ENCODE data around the gene PSAP. TPM values are rescaled to one million over a fixed set of nuclear protein-coding genes. Genes with fewer than 3 reads are reported as not detected.

The PSAP gene
- total RNA-seq, 4 donors from 2014 or later = 425 to 693 (median 495) TPM

DNA sequence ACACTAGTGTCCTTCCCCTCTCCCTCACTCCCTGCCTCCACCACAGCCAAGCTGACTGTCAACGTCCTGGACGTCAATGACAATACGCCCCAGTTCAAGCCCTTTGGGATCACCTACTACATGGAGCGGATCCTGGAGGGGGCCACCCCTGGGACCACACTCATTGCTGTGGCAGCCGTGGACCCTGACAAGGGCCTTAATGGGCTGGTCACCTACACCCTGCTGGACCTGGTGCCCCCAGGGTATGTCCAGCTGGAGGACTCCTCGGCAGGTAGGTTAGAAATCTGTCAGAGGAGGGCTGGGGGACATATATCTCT, 52.8 kb downstream of the PSAP start:
- H3K4me3 ChIP-seq (ENCODE audit: low read depth, poor library complexity, severe bottlenecking) = no peak overlapping the region
- DNase-seq (ENCODE audit: low spot score in 2 of 2) = no peak
- 77 to 80% methylated on average over 5 to 6 of the region's 6 CpGs for WGBS, 2 donors
- TF ChIP-seq POLR2A (IDR thresholded peaks at IDR 0.05) = no peak
- TF ChIP-seq, protein P1, sequence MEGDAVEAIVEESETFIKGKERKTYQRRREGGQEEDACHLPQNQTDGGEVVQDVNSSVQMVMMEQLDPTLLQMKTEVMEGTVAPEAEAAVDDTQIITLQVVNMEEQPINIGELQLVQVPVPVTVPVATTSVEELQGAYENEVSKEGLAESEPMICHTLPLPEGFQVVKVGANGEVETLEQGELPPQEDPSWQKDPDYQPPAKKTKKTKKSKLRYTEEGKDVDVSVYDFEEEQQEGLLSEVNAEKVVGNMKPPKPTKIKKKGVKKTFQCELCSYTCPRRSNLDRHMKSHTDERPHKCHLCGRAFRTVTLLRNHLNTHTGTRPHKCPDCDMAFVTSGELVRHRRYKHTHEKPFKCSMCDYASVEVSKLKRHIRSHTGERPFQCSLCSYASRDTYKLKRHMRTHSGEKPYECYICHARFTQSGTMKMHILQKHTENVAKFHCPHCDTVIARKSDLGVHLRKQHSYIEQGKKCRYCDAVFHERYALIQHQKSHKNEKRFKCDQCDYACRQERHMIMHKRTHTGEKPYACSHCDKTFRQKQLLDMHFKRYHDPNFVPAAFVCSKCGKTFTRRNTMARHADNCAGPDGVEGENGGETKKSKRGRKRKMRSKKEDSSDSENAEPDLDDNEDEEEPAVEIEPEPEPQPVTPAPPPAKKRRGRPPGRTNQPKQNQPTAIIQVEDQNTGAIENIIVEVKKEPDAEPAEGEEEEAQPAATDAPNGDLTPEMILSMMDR (IDR thresholded peaks at IDR 0.05) = no peak
- intact Hi-C loops (cut with DNase I; ENCODE audit: low total_unique reads) = no loop called here

DNA sequence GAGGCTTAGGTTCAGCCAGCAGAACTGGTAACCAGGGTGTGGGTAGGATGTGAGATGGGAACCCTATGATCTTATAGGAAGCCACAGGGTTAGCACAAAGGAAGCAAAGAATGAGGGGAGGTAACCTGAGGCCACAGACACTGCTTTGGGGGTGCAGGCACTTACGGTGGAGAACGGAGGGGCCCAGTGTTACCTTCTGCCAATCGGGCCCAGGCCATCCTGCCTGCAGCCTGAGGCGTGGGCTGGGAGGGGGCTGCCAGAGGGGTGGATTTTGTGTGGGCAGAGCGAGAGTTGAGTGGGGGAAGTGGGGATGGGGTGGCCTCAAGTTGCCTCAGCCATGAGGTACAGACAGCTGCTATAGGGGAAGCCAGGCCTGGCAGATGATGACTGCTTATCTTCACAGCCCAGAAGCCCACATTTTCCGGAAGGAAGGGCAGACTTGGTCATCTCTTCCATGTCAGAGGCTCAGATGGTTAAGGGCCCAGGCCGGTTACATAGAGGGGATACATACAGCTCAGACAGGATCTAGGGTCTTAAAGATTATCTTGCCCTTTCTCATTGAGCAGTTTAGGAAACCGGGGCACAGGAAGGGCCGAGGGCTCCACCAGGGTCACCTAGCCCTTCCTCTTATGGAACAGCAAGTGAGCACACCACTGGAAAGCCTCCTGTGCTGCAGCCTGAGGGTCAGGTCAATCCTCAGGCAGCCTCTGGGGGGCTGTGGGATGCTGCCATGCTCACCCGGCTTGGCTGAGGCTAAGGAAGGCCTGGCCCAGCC, 53.3 kb downstream of the PSAP start:
- no peak overlapping the region for H3K4me3 ChIP-seq (ENCODE audit: low read depth, poor library complexity, severe bottlenecking)
- intact Hi-C loops (cut with DNase I; ENCODE audit: low total_unique reads) = no loop called here
- 69 to 77% methylated on average over 10 of the region's 10 CpGs for WGBS, 2 donors
- no peak for DNase-seq (ENCODE audit: low spot score in 2 of 2)
- TF ChIP-seq POLR2A (IDR thresholded peaks at IDR 0.05) = no peak
- TF ChIP-seq, protein P1 (IDR thresholded peaks at IDR 0.05) = no peak

DNA sequence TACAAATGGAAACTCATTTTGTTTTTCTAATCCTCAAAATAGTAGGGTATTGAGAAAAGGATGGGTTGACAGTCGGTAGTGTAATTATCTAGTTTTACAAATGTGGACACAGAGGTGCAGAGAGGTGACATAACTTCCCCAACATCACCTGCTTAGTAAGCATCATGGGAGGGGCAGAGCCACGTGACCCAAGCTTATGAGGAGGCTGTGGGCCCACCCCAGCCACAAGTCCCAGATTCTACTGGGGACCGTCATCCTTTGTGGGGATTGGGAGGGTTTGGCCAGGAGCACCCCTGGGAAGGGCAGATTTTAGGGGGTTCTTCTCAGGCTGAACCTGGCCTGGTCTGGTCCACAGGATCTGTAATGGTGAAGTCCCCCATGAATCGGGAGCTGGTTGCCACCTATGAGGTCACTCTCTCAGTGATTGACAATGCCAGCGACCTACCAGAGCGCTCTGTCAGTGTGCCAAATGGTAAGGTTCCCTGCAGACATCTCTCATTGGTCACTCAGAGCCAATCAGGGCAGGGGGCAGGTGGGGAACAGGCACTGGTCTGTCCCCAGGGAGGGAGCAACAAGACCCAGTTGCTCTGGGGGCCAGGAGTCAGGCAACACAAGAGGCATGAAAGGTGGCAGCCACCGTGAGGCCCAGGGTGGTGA, 54.2 kb downstream of the PSAP start:
- no peak overlapping the region for H3K4me3 ChIP-seq (ENCODE audit: low read depth, poor library complexity, severe bottlenecking)
- TF ChIP-seq, protein P1 (IDR thresholded peaks at IDR 0.05) = no peak
- no peak for TF ChIP-seq POLR2A (IDR thresholded peaks at IDR 0.05)
- 84 to 89% methylated on average over 7 of the region's 7 CpGs for WGBS, 2 donors
- DNase-seq (ENCODE audit: low spot score in 2 of 2) = no peak
- intact Hi-C loops (cut with DNase I; ENCODE audit: low total_unique reads) = no loop called here

DNA sequence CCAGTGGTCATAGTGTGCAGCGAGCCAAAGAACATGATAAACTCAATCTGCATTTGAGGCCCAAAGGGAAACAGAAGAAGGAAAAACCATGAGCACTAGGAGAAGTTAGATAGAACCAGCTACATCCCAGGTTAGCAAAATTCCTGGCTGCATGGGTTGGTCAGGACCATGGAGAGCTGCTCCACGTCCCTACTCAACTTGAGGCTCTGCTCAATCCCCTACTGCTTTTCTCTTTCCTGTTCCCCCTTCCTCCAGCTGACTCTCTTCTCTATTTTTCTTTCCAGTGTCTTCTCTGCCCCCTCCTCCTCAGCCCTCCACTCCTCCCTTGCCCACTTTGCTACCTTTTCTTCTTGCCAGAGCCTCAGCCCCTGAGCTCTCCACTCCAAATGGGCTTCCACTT, 55.8 kb downstream of the PSAP start:
- 23 to 29% methylated on average over 2 of the region's 2 CpGs for WGBS, 2 donors
- DNase-seq (ENCODE audit: low spot score in 2 of 2) = no peak
- TF ChIP-seq POLR2A (IDR thresholded peaks at IDR 0.05) = no peak
- TF ChIP-seq, protein P1 (IDR thresholded peaks at IDR 0.05) = no peak
- intact Hi-C loops (cut with DNase I; ENCODE audit: low total_unique reads) = no loop called here
- H3K4me3 ChIP-seq (ENCODE audit: low read depth, poor library complexity, severe bottlenecking) = no peak overlapping the region

DNA sequence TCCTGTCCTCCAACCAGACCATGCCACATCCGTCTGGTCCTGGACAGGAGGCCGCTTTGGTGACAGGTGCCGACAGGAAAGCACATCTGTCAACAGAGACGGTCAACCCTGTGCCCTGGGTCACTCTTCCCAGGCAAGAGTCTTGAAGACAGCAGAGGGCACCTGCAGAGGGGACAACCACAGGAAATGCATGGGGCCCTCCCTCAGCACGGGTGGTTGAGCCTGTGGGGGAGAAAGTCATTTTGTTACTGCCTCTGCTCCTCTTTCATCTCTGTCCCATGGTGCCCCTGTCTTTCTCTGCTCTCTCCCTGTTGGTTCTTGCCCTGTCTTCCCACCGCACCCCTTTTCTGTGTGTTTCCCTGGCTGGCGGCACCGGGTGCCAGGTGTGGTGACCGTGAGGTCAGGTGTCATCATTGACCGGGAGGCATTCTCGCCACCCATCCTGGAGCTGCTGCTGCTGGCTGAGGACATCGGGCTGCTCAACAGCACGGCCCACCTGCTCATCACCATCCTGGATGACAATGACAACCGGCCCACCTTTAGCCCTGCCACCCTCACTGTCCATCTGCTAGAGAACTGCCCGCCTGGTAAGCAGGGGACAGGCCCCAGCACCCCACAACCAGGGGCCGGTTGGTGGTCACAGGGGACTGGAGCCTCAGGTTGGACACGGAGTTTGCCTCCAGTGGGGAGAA, 60.2 kb downstream of the PSAP start:
- no peak overlapping the region for H3K4me3 ChIP-seq (ENCODE audit: low read depth, poor library complexity, severe bottlenecking)
- 84 to 85% methylated on average over 16 to 17 of the region's 17 CpGs for WGBS, 2 donors
- DNase-seq (ENCODE audit: low spot score in 2 of 2) = no peak
- intact Hi-C loops (cut with DNase I; ENCODE audit: low total_unique reads) = loop anchor here (5.0 kb wide), 1 partner anchor 1479 kb away; no protein-coding TSS in a partner anchor
- TF ChIP-seq, protein P1 (IDR thresholded peaks at IDR 0.05) = no peak
- TF ChIP-seq POLR2A (IDR thresholded peaks at IDR 0.05) = no peak
